ENCODE results near the gene RFC4. TPM values are rescaled to one million over a fixed set of nuclear protein-coding genes. Genes with fewer than 3 reads are reported as not detected.

RFC4 gene
- total and polyA plus RNA-seq, 2 of the 13 experiments (the other 11 are each of a cell fraction or from before 2014, with no cell fraction given) = 18.5 to 103 TPM

GRCh38 chr3:186783058-186783730 lies 23.1 kb downstream of the RFC4 start, which contains the start of gene EIF4A2 (continued):
- TF ChIP-seq PHF8 (CRISPR knock-in tag; IDR thresholded peaks at IDR 0.05) = peak; percentile 73
- TF ChIP-seq CEBPZ (IDR thresholded peaks at IDR 0.05; ENCODE audit: low read length) = no peak
- no peak; the same call in 1 of the 2 replicates for TF ChIP-seq RNF2 (conservative IDR thresholded peaks at IDR 0.05; ENCODE audit: low read depth)
- TF ChIP-seq TEAD3 (CRISPR knock-in tag; optimal IDR thresholded peaks at IDR 0.05; ENCODE audit: borderline replicate concordance) = peak; percentile 60
- peak; percentile 99 for TF ChIP-seq PCBP1 (IDR thresholded peaks at IDR 0.05; ENCODE audit: borderline replicate concordance, low read depth, low read length)
- TF ChIP-seq PHF5A (CRISPR knock-in tag; IDR thresholded peaks at IDR 0.05; ENCODE audit: low read depth, unreplicated experiment) = no peak
- TF ChIP-seq ZIK1 (CRISPR knock-in tag; IDR thresholded peaks at IDR 0.05; ENCODE audit: borderline replicate concordance, low read depth) = no peak
- TF ChIP-seq KLF16 (CRISPR knock-in tag; IDR thresholded peaks at IDR 0.05) = peak in 1 of 2 experiments; percentile 79; a peak in 2 of 4 replicates
- TF ChIP-seq ZNF709 (CRISPR knock-in tag; IDR thresholded peaks at IDR 0.05) = peak; percentile 66; the same call in 1 of the 2 replicates
- TF ChIP-seq TCF12 (IDR thresholded peaks at IDR 0.05) = no peak
- peak; percentile 78; the same call in 1 of the 2 replicates for TF ChIP-seq TCF12 (CRISPR knock-in tag; IDR thresholded peaks at IDR 0.05)
- TF ChIP-seq ZNF343 (CRISPR knock-in tag; IDR thresholded peaks at IDR 0.05) = 0 out of 2 replicates have a peak, but pooled peaks have one; percentile 53
- TF ChIP-seq HOXA3 (CRISPR knock-in tag; IDR thresholded peaks at IDR 0.05) = peak; percentile 83
- TF ChIP-seq RBFOX2 (IDR thresholded peaks at IDR 0.05; ENCODE audit: low read depth, low read length) = peak; percentile 73
- TF ChIP-seq GTF2F1 (IDR thresholded peaks at IDR 0.05; ENCODE audit: low read length) = peak; percentile 92
- peak; percentile 39; the same call in 1 of the 2 replicates for TF ChIP-seq HDAC1 (CRISPR knock-in tag; IDR thresholded peaks at IDR 0.05)
- peak; percentile 31 for TF ChIP-seq IRF2 (CRISPR knock-in tag; IDR thresholded peaks at IDR 0.05)
- TF ChIP-seq HOXA9 (CRISPR knock-in tag; IDR thresholded peaks at IDR 0.05; ENCODE audit: borderline replicate concordance) = 0 out of 2 replicates have a peak, but pooled peaks have one; percentile 62
- 0 out of 2 replicates have a peak, but pooled peaks have one; percentile 30 for TF ChIP-seq PPARG (CRISPR knock-in tag; conservative IDR thresholded peaks at IDR 0.05)
- no peak for TF ChIP-seq GZF1 (CRISPR knock-in tag; IDR thresholded peaks at IDR 0.05)
- TF ChIP-seq NFATC3 (CRISPR knock-in tag; IDR thresholded peaks at IDR 0.05) = peak; percentile 63; the same call in 1 of the 2 replicates
- TF ChIP-seq PHF20 (CRISPR knock-in tag; IDR thresholded peaks at IDR 0.05) = peak; percentile 52; the same call in 1 of the 2 replicates
- 0 out of 2 replicates have a peak, but pooled peaks have one; percentile 11 for TF ChIP-seq RARG (CRISPR knock-in tag; IDR thresholded peaks at IDR 0.05; ENCODE audit: low read depth)
- no peak for TF ChIP-seq NR2F2 (IDR thresholded peaks at IDR 0.05; ENCODE audit: borderline replicate concordance, low read depth)
- TF ChIP-seq, protein P1, sequence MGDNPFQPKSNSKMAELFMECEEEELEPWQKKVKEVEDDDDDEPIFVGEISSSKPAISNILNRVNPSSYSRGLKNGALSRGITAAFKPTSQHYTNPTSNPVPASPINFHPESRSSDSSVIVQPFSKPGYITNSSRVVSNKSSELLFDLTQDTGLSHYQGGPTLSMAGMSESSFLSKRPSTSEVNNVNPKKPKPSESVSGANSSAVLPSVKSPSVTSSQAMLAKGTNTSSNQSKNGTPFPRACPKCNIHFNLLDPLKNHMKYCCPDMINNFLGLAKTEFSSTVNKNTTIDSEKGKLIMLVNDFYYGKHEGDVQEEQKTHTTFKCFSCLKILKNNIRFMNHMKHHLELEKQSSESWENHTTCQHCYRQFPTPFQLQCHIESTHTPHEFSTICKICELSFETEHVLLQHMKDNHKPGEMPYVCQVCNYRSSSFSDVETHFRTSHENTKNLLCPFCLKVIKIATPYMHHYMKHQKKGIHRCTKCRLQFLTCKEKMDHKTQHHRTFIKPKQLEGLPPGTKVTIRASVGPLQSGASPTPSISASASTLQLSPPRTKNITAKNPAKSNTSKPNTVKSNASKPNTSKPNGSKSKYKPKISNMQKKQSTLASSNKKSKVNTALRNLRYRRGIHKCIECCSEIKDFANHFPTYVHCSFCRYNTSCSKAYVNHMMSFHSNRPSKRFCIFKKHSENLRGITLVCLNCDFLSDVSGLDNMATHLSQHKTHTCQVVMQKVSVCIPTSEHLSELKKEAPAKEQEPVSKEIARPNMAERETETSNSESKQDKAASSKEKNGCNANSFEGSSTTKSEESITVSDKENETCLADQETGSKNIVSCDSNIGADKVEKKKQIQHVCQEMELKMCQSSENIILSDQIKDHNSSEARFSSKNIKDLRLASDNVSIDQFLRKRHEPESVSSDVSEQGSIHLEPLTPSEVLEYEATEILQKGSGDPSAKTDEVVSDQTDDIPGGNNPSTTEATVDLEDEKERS (CRISPR knock-in tag; IDR thresholded peaks at IDR 0.05) = 0 out of 2 replicates have a peak, but pooled peaks have one; percentile 74
- TF ChIP-seq ZNF230 (CRISPR knock-in tag; IDR thresholded peaks at IDR 0.05) = peak; percentile 54; the same call in 1 of the 2 replicates

All from HepG2 (cell line).